Lung (tissue), 12 donors: ENCODE results near the gene SLC39A13. TPM values are rescaled to one million over a fixed set of nuclear protein-coding genes. Genes with fewer than 3 reads are reported as not detected.

Experiments used
- ATAC-seq: fragments of 200-7000 bp; cut with Tn5 transposase; one replicate; pipeline ENCODE4 v1.9.1; 2020; ENCODE audit warnings: moderate number of reproducible peaks; ENCODE audit not compliant: insufficient read depth, low FRiP score
- DNase-seq, 3 donors: peaks; one replicate each; pipeline ENCODE4 v3.0.0-alpha.2; 2013 to 2017
- H3K27ac ChIP-seq, 2 donors: one replicate each; pipeline ENCODE4 v1.5.1; 2013; ENCODE audit warnings: mild to moderate bottlenecking in 2 of 2, moderate library complexity in 2 of 2, control low read depth in 1 of 2, inconsistent platforms in 1 of 2, low read depth in 1 of 2, low read length in 1 of 2
- H3K27me3 ChIP-seq, 3 donors: one replicate each; pipeline ENCODE4 v1.5.1; 2013; ENCODE audit warnings: low read length in 2 of 3; ENCODE audit not compliant: control insufficient read depth in 3 of 3, insufficient read depth in 3 of 3
- H3K36me3 ChIP-seq, 4 donors: one replicate each; pipeline ENCODE4 v1.5.1; 2013; ENCODE audit warnings: low read length in 4 of 4, mild to moderate bottlenecking in 1 of 4, moderate library complexity in 1 of 4; ENCODE audit not compliant: control insufficient read depth in 4 of 4, insufficient read depth in 4 of 4
- H3K4me1 ChIP-seq, 5 donors: one replicate each; pipeline ENCODE4 v1.5.1; 2013; ENCODE audit warnings: low read length in 5 of 5, mild to moderate bottlenecking in 2 of 5, moderate library complexity in 1 of 5; ENCODE audit not compliant: control insufficient read depth in 5 of 5, insufficient read depth in 5 of 5
- H3K4me3 ChIP-seq: one replicate; pipeline ENCODE4 v1.5.1; 2013; ENCODE audit warnings: mild to moderate bottlenecking, control low read depth, moderate library complexity
- H3K9ac ChIP-seq, 2 donors: one replicate each; pipeline ENCODE4 v1.5.1; 2013; ENCODE audit warnings: low read length in 2 of 2, control low read depth in 1 of 2; ENCODE audit not compliant: insufficient read depth in 1 of 2
- H3K9me3 ChIP-seq, 4 donors: one replicate each; pipeline ENCODE4 v1.5.1; 2013; ENCODE audit warnings: low read length in 3 of 4, mild to moderate bottlenecking in 1 of 4, moderate library complexity in 1 of 4; ENCODE audit not compliant: control insufficient read depth in 4 of 4, insufficient read depth in 3 of 4
- WGBS, 2 donors: extraction: QIAGEN DNeasy Blood & Tissue Kit; methylation state at CpG; one replicate each; pipeline ENCODE4 v1.1.7; 2013; 5-methylcytosine and 5-hydroxymethylcytosine counted together
- polyA plus RNA-seq, 2 donors: library from polyadenylated mRNA; stranded (reverse); fragments of 200-250 nt; gene quantifications; one replicate each; pipeline ENCODE4 v1.2.1, GENCODE V29; 2013
- total RNA-seq, 2 donors: library from RNA; depleted of rRNA in 1 of 2; stranded (reverse); fragments of >200 nt in 1 of 2; gene quantifications; one replicate each; pipeline ENCODE4 v1.2.1, GENCODE V29; 2014 to 2021
- TF ChIP-seq, protein P1 (sequence below): IDR thresholded peaks from 2 replicates; pipeline ENCODE4 v1.5.1; 2012; ENCODE audit warnings: mild to moderate bottlenecking; ENCODE audit errors: control extremely low read depth, extremely low read depth
- donor health status: control.
- donor health status: control.
- donor health status: Bipolar disorder and iron deficiency.
- donor health status: healthy.
- donor health status: DM: yes; HTN: yes; CAD: no.

SLC39A13 gene
- total and polyA plus RNA-seq, 4 donors: 31.8 to 83.8 (median 74.8) TPM

- H3K4me1 ChIP-seq: peaks cover 3 to 31% (median 24%) of the 10 kb centered on the region in 5 donors
- peaks cover under 1 to 49% (median 18%) of the 10 kb centered on the region in 4 donors for H3K36me3 ChIP-seq
- no peak overlapping the region for H3K9ac ChIP-seq
- 81 to 90% methylated on average over 16 of the region's 16 CpGs for WGBS, 2 donors
- ATAC-seq (no peak), DNase-seq (peak in 1 of 3 donors; percentile 32)
- TF ChIP-seq, protein P1, sequence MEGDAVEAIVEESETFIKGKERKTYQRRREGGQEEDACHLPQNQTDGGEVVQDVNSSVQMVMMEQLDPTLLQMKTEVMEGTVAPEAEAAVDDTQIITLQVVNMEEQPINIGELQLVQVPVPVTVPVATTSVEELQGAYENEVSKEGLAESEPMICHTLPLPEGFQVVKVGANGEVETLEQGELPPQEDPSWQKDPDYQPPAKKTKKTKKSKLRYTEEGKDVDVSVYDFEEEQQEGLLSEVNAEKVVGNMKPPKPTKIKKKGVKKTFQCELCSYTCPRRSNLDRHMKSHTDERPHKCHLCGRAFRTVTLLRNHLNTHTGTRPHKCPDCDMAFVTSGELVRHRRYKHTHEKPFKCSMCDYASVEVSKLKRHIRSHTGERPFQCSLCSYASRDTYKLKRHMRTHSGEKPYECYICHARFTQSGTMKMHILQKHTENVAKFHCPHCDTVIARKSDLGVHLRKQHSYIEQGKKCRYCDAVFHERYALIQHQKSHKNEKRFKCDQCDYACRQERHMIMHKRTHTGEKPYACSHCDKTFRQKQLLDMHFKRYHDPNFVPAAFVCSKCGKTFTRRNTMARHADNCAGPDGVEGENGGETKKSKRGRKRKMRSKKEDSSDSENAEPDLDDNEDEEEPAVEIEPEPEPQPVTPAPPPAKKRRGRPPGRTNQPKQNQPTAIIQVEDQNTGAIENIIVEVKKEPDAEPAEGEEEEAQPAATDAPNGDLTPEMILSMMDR: no peak
- H3K27me3 ChIP-seq: no peaks in the 10 kb centered on the region
- peak overlapping the region; percentile 49 to 54 for H3K27ac ChIP-seq
- H3K4me3 ChIP-seq: no peak overlapping the region
- H3K9me3 ChIP-seq: no peaks in the 10 kb centered on the region
These were observed 5.7 kb downstream of the SLC39A13 start for GRCh38 chr11:47413908-47414684.

GRCh38 chr11:47414685-47415070 lies 6.3 kb downstream of the SLC39A13 start:
- DNase-seq (no peak), ATAC-seq (no peak)
- Histone ChIP-seq H3K4me1 (peaks cover 3 to 26% (median 21%) of the 10 kb centered on the region in 5 donors), H3K27ac (peak overlapping the region; percentile 49 to 54), H3K4me3 (no peak overlapping the region), H3K36me3 (peaks cover 4 to 52% (median 22%) of the 10 kb centered on the region in 4 donors), H3K9ac (no peak overlapping the region), H3K27me3 (no peaks in the 10 kb centered on the region), H3K9me3 (no peaks in the 10 kb centered on the region)
- WGBS, 2 donors: 90 to 97% methylated on average over 18 to 19 of the region's 19 CpGs
- TF ChIP-seq, protein P1: no peak

DNA sequence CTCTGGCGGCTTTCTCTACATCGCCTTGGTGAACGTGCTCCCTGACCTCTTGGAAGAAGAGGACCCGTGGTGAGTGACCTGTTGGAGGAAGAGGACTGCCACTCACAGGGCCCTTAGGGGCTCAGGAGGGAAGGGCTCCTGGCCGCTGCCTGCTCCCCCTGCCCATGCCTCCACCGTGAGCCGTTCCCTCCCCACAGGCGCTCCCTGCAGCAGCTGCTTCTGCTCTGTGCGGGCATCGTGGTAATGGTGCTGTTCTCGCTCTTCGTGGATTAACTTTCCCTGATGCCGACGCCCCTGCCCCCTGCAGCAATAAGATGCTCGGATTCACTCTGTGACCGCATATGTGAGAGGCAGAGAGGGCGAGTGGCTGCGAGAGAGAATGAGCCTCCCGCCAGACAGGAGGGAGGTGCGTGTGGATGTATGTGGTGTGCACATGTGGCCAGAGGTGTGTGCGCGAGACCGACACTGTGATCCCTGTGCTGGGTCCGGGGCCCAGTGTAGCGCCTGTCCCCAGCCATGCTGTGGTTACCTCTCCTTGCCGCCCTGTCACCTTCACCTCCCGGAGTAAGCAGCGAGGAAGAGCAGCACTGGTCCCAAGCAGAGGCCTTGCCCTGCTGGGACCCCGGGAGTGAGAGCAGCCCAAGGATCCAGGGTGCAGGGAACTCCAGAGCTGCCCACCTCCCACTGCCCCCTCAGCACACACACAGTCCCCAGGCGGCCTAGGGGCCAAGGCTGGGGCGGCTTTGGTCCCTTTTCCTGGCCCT lies 6.9 kb downstream of the SLC39A13 start:
- Histone ChIP-seq H3K27me3 (no peaks in the 10 kb centered on the region), H3K36me3 (peaks cover 8 to 57% (median 27%) of the 10 kb centered on the region in 4 donors), H3K4me3 (no peak overlapping the region), H3K9ac (peak overlapping the region in 1 of 2 donors; percentile 3), H3K27ac (peak overlapping the region; percentile 71 to 92), H3K4me1 (peaks cover 0 to 20% (median 15%) of the 10 kb centered on the region in 5 donors), H3K9me3 (peaks cover 0 to 2% (median 0%) of the 10 kb centered on the region in 4 donors)
- ATAC-seq (no peak), DNase-seq (no peak)
- 88 to 89% methylated on average over 31 of the region's 31 CpGs for WGBS, 2 donors
- TF ChIP-seq, protein P1: no peak
